Measurements from ENCODE around the gene DAB2.

- TF ChIP-seq CTCF (optimal IDR thresholded peaks at IDR 0.05 in 1 of 3, IDR thresholded peaks at IDR 0.05 in 1 of 3, conservative IDR thresholded peaks at IDR 0.05 in 1 of 3; ENCODE audit: extremely low read depth in 1 of 3, insufficient read depth in 2 of 3, low read length in 3 of 3) (no peak), EZH2 (IDR thresholded peaks at IDR 0.05; ENCODE audit: low read length) (no peak)
These were observed 1.9 kb upstream of the DAB2 start for GRCh38 chr5:39426746-39427105.
